HUES48 (cell line): ENCODE data around the gene S1PR2.

Experiments
- H3K27ac ChIP-seq: one replicate; pipeline ENCODE4 v1.7.0; 2013; ENCODE audit warnings: low read depth, low read length, inconsistent platforms
- H3K27me3 ChIP-seq: 2 replicates; pipeline ENCODE4 v1.6.1; 2013; ENCODE audit warnings: mild to moderate bottlenecking, low read length; ENCODE audit not compliant: control insufficient read depth, insufficient read depth
- H3K36me3 ChIP-seq: 2 replicates; pipeline ENCODE4 v1.6.1; 2013; ENCODE audit warnings: low read length; ENCODE audit not compliant: control insufficient read depth, insufficient read depth
- H3K4me1 ChIP-seq: 2 replicates; pipeline ENCODE4 v1.6.1; 2013; ENCODE audit warnings: mild to moderate bottlenecking, low read length; ENCODE audit not compliant: control insufficient read depth, insufficient read depth
- H3K4me3 ChIP-seq: 2 replicates; pipeline ENCODE4 v1.5.1; 2013; ENCODE audit warnings: mild to moderate bottlenecking, low read depth, low read length
- H3K9ac ChIP-seq: 2 replicates; pipeline ENCODE4 v1.6.1; 2013; ENCODE audit warnings: mild to moderate bottlenecking, low read depth, low read length, moderate library complexity
- H3K9me3 ChIP-seq: 2 replicates; pipeline ENCODE4 v1.6.1; 2013; ENCODE audit warnings: low read length; ENCODE audit not compliant: control insufficient read depth, insufficient read depth

The S1PR2 gene

GRCh38 chr19:10222201-10222890 lies 8.8 kb downstream of the S1PR2 start:
- no peaks in the 10 kb centered on the region for H3K9me3 ChIP-seq
- no peak overlapping the region for H3K27ac ChIP-seq
- H3K36me3 ChIP-seq = no peaks in the 10 kb centered on the region
- no peaks in the 10 kb centered on the region for H3K27me3 ChIP-seq
- H3K9ac ChIP-seq = no peak overlapping the region
- 0 out of 2 replicates have a peak, but pooled peaks cover 3% of the 10 kb centered on the region for H3K4me1 ChIP-seq
- no peak overlapping the region for H3K4me3 ChIP-seq

GRCh38 chr19:10220695-10221094 lies 10.4 kb downstream of the S1PR2 start:
- Histone ChIP-seq H3K4me1 (no peaks in the 10 kb centered on the region), H3K27me3 (no peaks in the 10 kb centered on the region), H3K27ac (no peak overlapping the region), H3K36me3 (no peaks in the 10 kb centered on the region), H3K4me3 (no peak overlapping the region), H3K9me3 (no peaks in the 10 kb centered on the region), H3K9ac (no peak overlapping the region)

- H3K4me3 ChIP-seq = no peak overlapping the region
- no peaks in the 10 kb centered on the region for H3K4me1 ChIP-seq
- no peaks in the 10 kb centered on the region for H3K36me3 ChIP-seq
- no peaks in the 10 kb centered on the region for H3K9me3 ChIP-seq
- peak overlapping the region; percentile 61 for H3K27ac ChIP-seq
- H3K9ac ChIP-seq = no peak overlapping the region
- no peaks in the 10 kb centered on the region for H3K27me3 ChIP-seq
Measured at GRCh38 chr19:10219678-10220077, 11.5 kb downstream of the S1PR2 start.

GRCh38 chr19:10217085-10217484 lies 14.0 kb downstream of the S1PR2 start:
- Histone ChIP-seq H3K9me3 (no peaks in the 10 kb centered on the region), H3K36me3 (no peaks in the 10 kb centered on the region), H3K4me1 (no peaks in the 10 kb centered on the region), H3K9ac (no peak overlapping the region), H3K27ac (no peak overlapping the region), H3K4me3 (no peak overlapping the region), H3K27me3 (no peaks in the 10 kb centered on the region)

- Histone ChIP-seq H3K4me1 (no peaks in the 10 kb centered on the region), H3K27me3 (no peaks in the 10 kb centered on the region), H3K4me3 (no peak overlapping the region), H3K9me3 (no peaks in the 10 kb centered on the region), H3K27ac (no peak overlapping the region), H3K9ac (no peak overlapping the region), H3K36me3 (no peaks in the 10 kb centered on the region)
Measured at GRCh38 chr19:10214784-10215183, 16.3 kb downstream of the S1PR2 start.

GRCh38 chr19:10211691-10212090 lies 19.4 kb downstream of the S1PR2 start:
- Histone ChIP-seq H3K4me1 (peaks cover 4% of the 10 kb centered on the region; the same call in 1 of the 2 replicates), H3K9me3 (no peaks in the 10 kb centered on the region), H3K4me3 (no peak overlapping the region), H3K27me3 (no peaks in the 10 kb centered on the region), H3K9ac (no peak overlapping the region), H3K36me3 (no peaks in the 10 kb centered on the region), H3K27ac (no peak overlapping the region)

GRCh38 chr19:10211061-10211460 lies 20.1 kb downstream of the S1PR2 start:
- no peaks in the 10 kb centered on the region for H3K9me3 ChIP-seq
- no peak overlapping the region for H3K27ac ChIP-seq
- H3K9ac ChIP-seq = no peak overlapping the region

GRCh38 chr19:10209315-10209714 lies 21.8 kb downstream of the S1PR2 start:
- Histone ChIP-seq H3K27ac (peak overlapping the region; percentile 35), H3K4me1 (peaks cover 4% of the 10 kb centered on the region; the same call in 1 of the 2 replicates), H3K27me3 (no peaks in the 10 kb centered on the region), H3K9ac (no peak overlapping the region), H3K36me3 (no peaks in the 10 kb centered on the region), H3K9me3 (no peaks in the 10 kb centered on the region), H3K4me3 (no peak overlapping the region)

More at GRCh38 chr19:10211061-10211460, 20.1 kb downstream of the S1PR2 start:
- Histone ChIP-seq H3K27me3 (no peaks in the 10 kb centered on the region), H3K4me1 (peaks cover 4% of the 10 kb centered on the region; the same call in 1 of the 2 replicates), H3K4me3 (no peak overlapping the region), H3K36me3 (no peaks in the 10 kb centered on the region)

GRCh38 chr19:10207026-10207425 lies 24.1 kb downstream of the S1PR2 start:
- no peaks in the 10 kb centered on the region for H3K9me3 ChIP-seq
- peaks cover 4% of the 10 kb centered on the region; the same call in 1 of the 2 replicates for H3K4me1 ChIP-seq
- no peaks in the 10 kb centered on the region for H3K36me3 ChIP-seq
- no peak overlapping the region for H3K9ac ChIP-seq
- no peak overlapping the region for H3K27ac ChIP-seq
- no peak overlapping the region for H3K4me3 ChIP-seq
- H3K27me3 ChIP-seq = no peaks in the 10 kb centered on the region

- H3K36me3 ChIP-seq = no peaks in the 10 kb centered on the region
- peaks cover 4% of the 10 kb centered on the region; the same call in 1 of the 2 replicates for H3K4me1 ChIP-seq
- H3K4me3 ChIP-seq = no peak overlapping the region
- no peaks in the 10 kb centered on the region for H3K9me3 ChIP-seq
- H3K9ac ChIP-seq = no peak overlapping the region
- no peak overlapping the region for H3K27ac ChIP-seq
- H3K27me3 ChIP-seq = no peaks in the 10 kb centered on the region
Measured at GRCh38 chr19:10206226-10206885, 24.8 kb downstream of the S1PR2 start.

- H3K4me3 ChIP-seq = no peak overlapping the region
- no peak overlapping the region for H3K9ac ChIP-seq
- H3K27ac ChIP-seq = no peak overlapping the region
- H3K36me3 ChIP-seq = no peaks in the 10 kb centered on the region
- H3K4me1 ChIP-seq = peaks cover 4% of the 10 kb centered on the region; the same call in 1 of the 2 replicates
- H3K27me3 ChIP-seq = no peaks in the 10 kb centered on the region
- no peaks in the 10 kb centered on the region for H3K9me3 ChIP-seq
Measured at GRCh38 chr19:10205636-10206035, 25.5 kb downstream of the S1PR2 start.
